Daoy (cell line): ENCODE data around the gene CMIP. TPM values are rescaled to one million over a fixed set of nuclear protein-coding genes. Genes with fewer than 3 reads are reported as not detected.

Experiments
- DNase-seq: peaks from one replicate; pipeline ENCODE4 v3.0.0-alpha.2; 2015; ENCODE audit warnings: low read depth
- total RNA-seq: library from RNA; depleted of rRNA; stranded (reverse); fragments of >200 nt; shearing (Covaris generic); gene quantifications from 2 replicates; pipeline ENCODE4 v1.2.3, GENCODE V29; 2014

The CMIP gene
- total RNA-seq, 1 experiment from 2014 or later: 5.6 TPM

- no peak for DNase-seq
Observed at GRCh38 chr16:81652798-81653505, 208.3 kb downstream of the CMIP start.

- DNase-seq: no peak
Observed at GRCh38 chr16:81654346-81654745, 209.7 kb downstream of the CMIP start.

DNA sequence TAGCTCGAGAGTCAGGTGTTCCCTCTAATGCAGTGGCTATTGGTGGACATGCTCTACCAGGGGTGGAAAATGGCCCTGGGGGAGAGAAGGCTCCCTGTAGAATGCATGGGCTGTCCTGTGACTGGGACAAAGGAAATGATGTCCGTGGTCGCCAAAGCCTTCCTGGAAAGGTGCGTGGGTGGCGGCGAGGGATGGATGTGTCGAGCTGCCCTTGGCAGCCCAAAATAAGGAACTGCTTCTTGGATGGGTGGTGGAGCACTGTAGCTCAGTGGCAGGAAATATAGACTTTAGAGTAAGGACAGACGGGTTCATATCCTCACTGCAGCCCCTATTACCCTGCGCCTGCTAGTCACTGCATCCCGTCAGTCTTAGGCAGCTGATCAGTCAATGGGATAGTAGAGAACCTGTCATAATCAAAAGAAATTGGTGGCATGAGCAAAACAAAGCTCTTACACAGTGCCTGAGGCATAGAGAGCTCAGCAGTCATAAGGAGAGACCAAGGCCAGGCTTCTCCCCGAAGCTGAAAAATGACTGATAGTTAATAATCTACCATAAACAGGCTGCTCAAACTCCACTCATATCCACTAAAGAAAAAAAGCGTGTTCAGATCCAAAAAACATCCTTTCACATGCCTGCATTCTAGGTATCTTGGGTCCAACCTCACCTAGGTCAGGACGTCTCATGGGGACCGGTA lies 211.0 kb downstream of the CMIP start:
- no peak for DNase-seq

DNA sequence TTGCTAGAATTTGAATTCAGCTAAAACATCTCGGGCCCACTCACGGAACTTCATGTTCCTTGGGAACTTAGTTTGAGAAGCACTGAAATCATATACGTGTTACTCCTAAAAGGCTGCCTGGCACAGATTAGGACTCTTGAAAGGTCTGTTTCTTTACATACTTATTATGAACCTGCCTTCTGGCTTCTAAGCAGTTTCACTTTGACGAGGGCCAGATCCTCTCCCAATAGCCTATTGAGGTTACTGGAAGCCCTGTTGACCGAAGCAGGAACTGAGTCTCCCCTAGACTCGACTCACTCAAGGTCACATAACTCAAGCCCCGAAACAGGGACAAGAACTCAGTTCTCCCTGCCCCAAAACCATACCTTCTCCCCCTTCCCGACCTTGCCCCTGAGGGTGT lies 212.6 kb downstream of the CMIP start:
- no peak for DNase-seq

DNA sequence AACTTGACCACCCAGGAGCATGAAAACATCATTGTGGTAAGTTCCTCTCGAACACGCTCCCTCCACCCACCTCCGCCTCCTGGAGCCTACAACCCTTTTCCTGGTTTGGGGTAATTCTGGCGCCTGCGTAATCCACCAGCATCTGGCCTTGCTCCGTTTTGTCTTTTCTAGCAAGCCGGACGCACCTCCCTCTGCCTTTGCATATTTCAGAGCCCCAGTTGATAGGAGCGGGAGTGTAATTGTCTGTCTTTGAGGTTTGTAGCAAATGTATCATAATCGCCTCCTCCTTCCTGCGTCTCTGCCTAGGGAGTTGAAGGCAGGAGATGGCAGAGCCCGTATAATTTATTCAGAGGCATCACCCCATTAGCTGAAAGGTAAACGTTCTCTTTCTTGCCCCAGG lies 213.2 kb downstream of the CMIP start:
- no peak for DNase-seq

DNA sequence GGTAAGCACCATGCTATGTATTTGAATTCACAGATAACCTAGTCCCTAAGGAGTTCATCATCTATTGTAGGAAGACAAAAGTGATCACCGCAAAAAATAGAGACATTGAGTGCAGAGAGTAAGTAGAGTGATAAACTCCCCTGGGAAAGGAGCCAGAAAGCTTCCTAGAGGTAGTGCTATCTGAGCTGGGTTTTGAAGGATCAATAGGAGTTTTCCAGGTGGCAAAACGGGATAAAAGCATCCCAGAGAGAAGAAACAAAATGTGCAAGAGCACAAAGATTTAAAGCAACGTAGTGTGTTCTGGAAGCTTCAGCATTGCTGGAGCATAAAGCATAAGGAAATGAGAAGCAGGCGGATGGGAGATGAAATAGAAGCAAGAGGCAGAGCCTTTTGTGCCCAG lies 213.8 kb downstream of the CMIP start:
- no peak for DNase-seq

- no peak for DNase-seq
Observed at GRCh38 chr16:81659249-81659648, 214.6 kb downstream of the CMIP start.

DNA sequence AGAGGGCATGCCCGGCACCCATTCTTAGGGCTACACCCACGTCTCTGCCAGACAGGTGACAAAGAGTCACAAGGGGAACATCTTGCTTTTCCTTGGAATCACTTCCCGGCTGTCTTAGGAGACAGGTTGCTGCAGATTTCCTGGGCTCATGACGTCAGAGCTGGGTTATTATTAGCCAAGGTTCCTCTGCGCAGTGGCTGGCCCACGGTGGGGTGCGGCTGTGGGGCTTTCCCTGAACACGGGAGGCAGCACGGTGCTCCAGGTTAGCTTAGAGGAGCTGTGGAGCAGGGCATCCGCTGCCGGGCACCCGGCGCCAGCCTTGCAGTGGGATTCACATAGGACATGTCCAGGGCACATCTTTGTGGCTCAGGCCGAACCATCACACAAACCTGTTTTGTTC lies 216.5 kb downstream of the CMIP start:
- DNase-seq: no peak

DNA sequence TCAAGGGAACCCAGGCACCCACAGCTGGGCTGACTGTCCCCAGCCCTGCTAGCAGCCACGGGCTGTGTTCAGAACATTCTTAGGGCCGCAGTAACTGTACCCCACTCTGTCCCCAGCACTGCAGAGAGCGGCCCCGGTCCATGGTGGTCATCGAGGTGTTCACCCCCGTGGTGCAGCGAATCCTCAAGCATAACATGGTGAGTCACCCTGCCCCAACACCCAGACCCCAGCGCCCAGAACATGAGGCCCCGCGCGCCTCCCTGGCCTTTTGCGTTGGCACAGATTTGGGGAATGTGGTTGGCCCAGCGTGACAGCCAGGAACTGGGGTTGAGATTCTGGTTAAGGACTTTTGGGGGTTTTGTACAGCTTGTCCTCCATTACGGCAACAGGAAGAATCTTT lies 219.5 kb downstream of the CMIP start:
- DNase-seq: no peak

DNA sequence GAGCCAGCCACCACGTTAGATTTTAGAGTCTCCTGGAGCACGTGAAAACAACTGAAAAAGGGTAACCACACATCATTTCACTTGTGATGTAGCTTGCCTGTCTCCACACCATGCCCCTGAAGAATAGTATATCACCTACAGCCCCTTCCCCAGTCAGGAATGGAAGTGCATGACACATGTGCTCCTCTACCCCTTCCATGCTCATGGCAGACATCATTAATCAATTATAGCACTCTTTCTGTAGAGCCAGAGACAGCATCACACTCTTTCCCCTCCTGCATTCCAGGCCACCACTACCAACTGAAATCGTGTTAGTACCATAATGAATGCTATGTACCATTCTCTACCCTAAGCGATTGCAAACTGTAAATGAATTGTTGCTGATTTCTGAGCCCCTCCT lies 221.0 kb downstream of the CMIP start:
- DNase-seq: no peak

GRCh38 chr16:81666113-81666512 lies 221.5 kb downstream of the CMIP start:
- no peak for DNase-seq

GRCh38 chr16:81668243-81669097 lies 223.9 kb downstream of the CMIP start:
- no peak for DNase-seq

- no peak for DNase-seq
Observed at GRCh38 chr16:81669473-81670350, 225.1 kb downstream of the CMIP start.

- no peak for DNase-seq
Observed at GRCh38 chr16:81671738-81672597, 227.4 kb downstream of the CMIP start.

DNA sequence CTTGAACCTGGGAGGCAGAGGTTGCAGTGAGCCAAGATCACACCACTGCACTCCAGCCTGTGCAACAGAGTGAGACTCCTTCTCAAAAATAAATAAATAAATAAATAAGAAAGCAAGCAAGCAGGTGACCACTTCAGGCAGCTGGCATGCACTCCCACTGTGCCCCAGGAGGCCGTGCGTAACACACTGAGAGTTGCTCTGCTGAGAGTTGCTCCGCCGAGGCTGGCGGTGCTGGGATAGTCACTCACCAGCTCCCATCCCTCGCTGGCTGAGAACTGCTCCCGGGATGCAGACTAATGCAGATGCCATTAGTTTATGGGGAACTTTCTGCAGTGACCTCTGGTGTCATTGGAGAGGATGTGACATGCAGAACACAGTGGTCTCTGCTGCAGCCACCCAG lies 228.8 kb downstream of the CMIP start:
- DNase-seq: no peak

- DNase-seq: no peak
Observed at GRCh38 chr16:81675662-81676061, 231.1 kb downstream of the CMIP start.

- no peak for DNase-seq
Observed at GRCh38 chr16:81676066-81676882, 231.7 kb downstream of the CMIP start.

DNA sequence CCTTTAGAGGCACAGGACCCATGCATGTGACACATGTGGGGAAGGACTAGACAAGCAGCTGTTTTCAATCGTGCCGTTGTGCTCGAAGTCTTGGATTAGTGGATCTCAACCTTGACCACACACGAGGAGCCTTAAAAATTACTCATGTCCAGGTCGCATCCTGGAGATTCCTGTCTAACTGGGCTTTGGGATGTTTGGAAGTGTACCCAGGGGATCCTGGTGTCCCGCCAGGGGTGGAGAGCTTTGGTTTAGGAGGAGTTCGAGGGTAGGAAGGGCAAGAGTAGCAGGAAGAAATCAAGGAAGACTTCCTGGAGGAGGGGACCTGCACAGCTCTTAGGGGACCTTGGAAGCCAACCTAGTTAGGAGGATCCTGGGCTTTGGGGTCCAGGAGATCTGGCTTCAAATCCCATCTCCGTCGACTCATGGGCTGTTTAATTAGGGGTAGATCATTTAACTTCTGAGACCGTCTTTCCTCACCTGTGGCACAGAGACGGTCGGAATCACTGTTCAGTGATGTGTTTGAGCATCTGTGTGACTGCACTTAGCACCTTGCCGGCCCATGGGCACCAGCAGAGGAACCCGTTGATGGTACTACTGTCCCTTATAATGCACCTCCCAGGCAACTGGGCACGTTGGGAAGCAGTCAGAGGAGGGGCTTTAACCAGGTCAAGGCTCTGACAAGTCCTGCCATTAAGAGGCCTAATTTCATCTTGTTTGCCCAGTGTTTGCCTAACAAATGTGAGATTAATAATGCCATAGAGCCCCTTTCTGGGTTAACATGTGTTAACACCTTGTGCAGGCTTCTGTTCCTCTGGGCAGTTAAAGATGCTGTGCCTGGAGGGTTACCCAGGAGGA lies 232.5 kb downstream of the CMIP start:
- no peak for DNase-seq
